OCI-LY3 (cell line): ENCODE data around the gene ACSL3.

Experiments
- EZH2phosphoT487 ChIP-seq: fragments of 200-600 bp; shearing (Covaris generic); IDR thresholded peaks from 2 replicates; pipeline ENCODE4 v1.6.1; 2018; ENCODE audit warnings: antibody characterized with exemption, mixed run types, low read depth
- TF ChIP-seq, protein P1 (sequence below): fragments of 200-600, 300-600 bp; sonication (generic); IDR thresholded peaks from 2 replicates; pipeline ENCODE4 v1.5.1; 2014; ENCODE audit warnings: antibody characterized with exemption, low read length, low read depth

DNA sequence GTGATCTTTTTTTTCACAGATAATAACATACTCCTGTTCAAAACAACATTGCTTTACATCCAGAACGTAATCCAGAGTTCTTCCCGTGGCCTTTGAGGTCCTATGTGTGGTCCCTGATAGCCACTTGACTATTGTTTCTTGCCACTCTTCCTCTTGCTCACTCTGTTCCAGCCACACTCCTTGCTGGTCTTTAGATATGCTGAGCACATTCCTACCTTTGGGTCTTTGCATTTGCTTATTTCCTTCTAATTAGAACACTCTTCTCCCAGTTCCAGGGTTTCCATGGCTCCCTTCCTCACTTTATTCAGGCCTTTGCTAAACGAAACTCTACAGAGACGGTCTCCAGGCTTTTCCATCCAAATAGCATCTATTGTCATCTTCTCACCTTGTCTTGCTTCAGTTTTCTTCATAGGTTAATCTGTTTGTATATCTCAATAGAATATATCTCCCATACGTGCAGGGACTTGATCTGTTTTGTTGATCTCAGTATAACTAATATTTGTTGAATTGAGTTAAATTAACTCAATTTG lies 59.9 kb downstream of the ACSL3 start:
- no peak for TF ChIP-seq EZH2phosphoT487
- TF ChIP-seq, protein P1, sequence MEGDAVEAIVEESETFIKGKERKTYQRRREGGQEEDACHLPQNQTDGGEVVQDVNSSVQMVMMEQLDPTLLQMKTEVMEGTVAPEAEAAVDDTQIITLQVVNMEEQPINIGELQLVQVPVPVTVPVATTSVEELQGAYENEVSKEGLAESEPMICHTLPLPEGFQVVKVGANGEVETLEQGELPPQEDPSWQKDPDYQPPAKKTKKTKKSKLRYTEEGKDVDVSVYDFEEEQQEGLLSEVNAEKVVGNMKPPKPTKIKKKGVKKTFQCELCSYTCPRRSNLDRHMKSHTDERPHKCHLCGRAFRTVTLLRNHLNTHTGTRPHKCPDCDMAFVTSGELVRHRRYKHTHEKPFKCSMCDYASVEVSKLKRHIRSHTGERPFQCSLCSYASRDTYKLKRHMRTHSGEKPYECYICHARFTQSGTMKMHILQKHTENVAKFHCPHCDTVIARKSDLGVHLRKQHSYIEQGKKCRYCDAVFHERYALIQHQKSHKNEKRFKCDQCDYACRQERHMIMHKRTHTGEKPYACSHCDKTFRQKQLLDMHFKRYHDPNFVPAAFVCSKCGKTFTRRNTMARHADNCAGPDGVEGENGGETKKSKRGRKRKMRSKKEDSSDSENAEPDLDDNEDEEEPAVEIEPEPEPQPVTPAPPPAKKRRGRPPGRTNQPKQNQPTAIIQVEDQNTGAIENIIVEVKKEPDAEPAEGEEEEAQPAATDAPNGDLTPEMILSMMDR: no peak
